Endothelial cell (in vitro differentiated cells): ENCODE measurements around the gene AFF2. TPM values are rescaled to one million over a fixed set of nuclear protein-coding genes. Genes with fewer than 3 reads are reported as not detected.
A peak's percentile ranks its signal among the peaks of the same experiment; 100 is the strongest.

Experiments used
- DNase-seq: peaks from one replicate; pipeline ENCODE4 v3.0.0; 2021; ENCODE audit warnings: low spot score
- H3K27ac Mint-ChIP-seq: one replicate; pipeline ENCODE4 v1.8.0; 2021; ENCODE audit warnings: mixed read lengths, inconsistent platforms; ENCODE audit not compliant: unreplicated experiment
- H3K27me3 Mint-ChIP-seq: one replicate; pipeline ENCODE4 v1.8.0; 2021; ENCODE audit warnings: mild to moderate bottlenecking, moderate library complexity, mixed read lengths, inconsistent platforms; ENCODE audit not compliant: unreplicated experiment
- H3K36me3 Mint-ChIP-seq: one replicate; pipeline ENCODE4 v1.8.0; 2021; ENCODE audit warnings: mild to moderate bottlenecking, low read depth, mixed read lengths, inconsistent platforms; ENCODE audit not compliant: unreplicated experiment
- H3K4me1 Mint-ChIP-seq: one replicate; pipeline ENCODE4 v1.8.0; 2021; ENCODE audit warnings: mild to moderate bottlenecking, mixed read lengths, inconsistent platforms; ENCODE audit not compliant: unreplicated experiment
- H3K4me3 Mint-ChIP-seq: one replicate; pipeline ENCODE4 v1.8.0; 2021; ENCODE audit warnings: mild to moderate bottlenecking, mixed read lengths, inconsistent platforms; ENCODE audit not compliant: unreplicated experiment
- H3K9me3 Mint-ChIP-seq: one replicate; pipeline ENCODE4 v1.8.0; 2021; ENCODE audit warnings: mixed read lengths, inconsistent platforms; ENCODE audit not compliant: unreplicated experiment
- CTCF ChIP-seq: fragments of 200-600 bp; sonication (generic); IDR thresholded peaks from one replicate; pipeline ENCODE4 v1.5.0; 2021; ENCODE audit warnings: antibody characterized with exemption; ENCODE audit not compliant: unreplicated experiment
- total RNA-seq: library from RNA; stranded (reverse); fragmentation: NEBNext Ultra II Directional; extraction: Animal tissue kit (Norgen Biotek cat#: 25700); gene quantifications from one replicate; pipeline ENCODE4 v1.2.1, GENCODE V29; 2021; ENCODE audit not compliant: unreplicated experiment

Gene AFF2
- total RNA-seq, 1 donor from 2014 or later, result 9.3 TPM

- Mint-ChIP-seq H3K9me3 (no peaks in the 10 kb centered on the region), H3K27me3 (peaks cover 2% of the 10 kb centered on the region)
Measured at GRCh38 chrX:148984238-148984637, 483.8 kb downstream of the AFF2 start.

GRCh38 chrX:148991502-148991901, 491.1 kb downstream of the AFF2 start:
- TF ChIP-seq CTCF, result no peak
- H3K27me3 Mint-ChIP-seq, result no peaks in the 10 kb centered on the region
- no peaks in the 10 kb centered on the region for H3K4me1 Mint-ChIP-seq
- no peaks in the 10 kb centered on the region for H3K36me3 Mint-ChIP-seq
- H3K9me3 Mint-ChIP-seq, result no peaks in the 10 kb centered on the region
- no peak for DNase-seq
- H3K4me3 Mint-ChIP-seq, result no peak overlapping the region
- no peak overlapping the region for H3K27ac Mint-ChIP-seq

More at GRCh38 chrX:148984238-148984637, 483.8 kb downstream of the AFF2 start:
- Mint-ChIP-seq H3K4me3 (no peak overlapping the region), H3K36me3 (no peaks in the 10 kb centered on the region), H3K27ac (no peak overlapping the region), H3K4me1 (no peaks in the 10 kb centered on the region)
- no peak for DNase-seq
- TF ChIP-seq CTCF, result no peak

GRCh38 chrX:148995661-148996060, 495.2 kb downstream of the AFF2 start:
- H3K27me3 Mint-ChIP-seq, result no peaks in the 10 kb centered on the region
- no peaks in the 10 kb centered on the region for H3K4me1 Mint-ChIP-seq
- peak; percentile 4 for DNase-seq
- no peak overlapping the region for H3K4me3 Mint-ChIP-seq
- H3K36me3 Mint-ChIP-seq, result no peaks in the 10 kb centered on the region
- no peak for TF ChIP-seq CTCF
- H3K27ac Mint-ChIP-seq, result no peak overlapping the region
- H3K9me3 Mint-ChIP-seq, result no peaks in the 10 kb centered on the region

- TF ChIP-seq CTCF, result no peak
- no peaks in the 10 kb centered on the region for H3K9me3 Mint-ChIP-seq
- no peak for DNase-seq
- H3K27me3 Mint-ChIP-seq, result no peaks in the 10 kb centered on the region
- H3K4me1 Mint-ChIP-seq, result no peaks in the 10 kb centered on the region
- H3K4me3 Mint-ChIP-seq, result no peak overlapping the region
- H3K27ac Mint-ChIP-seq, result no peak overlapping the region
- H3K36me3 Mint-ChIP-seq, result no peaks in the 10 kb centered on the region
Measured at GRCh38 chrX:149002320-149002719, 501.9 kb downstream of the AFF2 start.

- no peaks in the 10 kb centered on the region for H3K4me1 Mint-ChIP-seq
- H3K4me3 Mint-ChIP-seq, result no peak overlapping the region
- DNase-seq, result no peak
- H3K27me3 Mint-ChIP-seq, result no peaks in the 10 kb centered on the region
- no peak for TF ChIP-seq CTCF
- H3K36me3 Mint-ChIP-seq, result no peaks in the 10 kb centered on the region
- H3K27ac Mint-ChIP-seq, result no peak overlapping the region
- no peaks in the 10 kb centered on the region for H3K9me3 Mint-ChIP-seq
Measured at GRCh38 chrX:149003863-149004660, 503.6 kb downstream of the AFF2 start.
